ENCODE results near the gene RAB26. TPM values are rescaled to one million over a fixed set of nuclear protein-coding genes. Genes with fewer than 3 reads are reported as not detected.

Gene RAB26
- total RNA-seq, 4 donors from 2014 or later: 17.9 to 33.8 (median 24.3) TPM

DNA sequence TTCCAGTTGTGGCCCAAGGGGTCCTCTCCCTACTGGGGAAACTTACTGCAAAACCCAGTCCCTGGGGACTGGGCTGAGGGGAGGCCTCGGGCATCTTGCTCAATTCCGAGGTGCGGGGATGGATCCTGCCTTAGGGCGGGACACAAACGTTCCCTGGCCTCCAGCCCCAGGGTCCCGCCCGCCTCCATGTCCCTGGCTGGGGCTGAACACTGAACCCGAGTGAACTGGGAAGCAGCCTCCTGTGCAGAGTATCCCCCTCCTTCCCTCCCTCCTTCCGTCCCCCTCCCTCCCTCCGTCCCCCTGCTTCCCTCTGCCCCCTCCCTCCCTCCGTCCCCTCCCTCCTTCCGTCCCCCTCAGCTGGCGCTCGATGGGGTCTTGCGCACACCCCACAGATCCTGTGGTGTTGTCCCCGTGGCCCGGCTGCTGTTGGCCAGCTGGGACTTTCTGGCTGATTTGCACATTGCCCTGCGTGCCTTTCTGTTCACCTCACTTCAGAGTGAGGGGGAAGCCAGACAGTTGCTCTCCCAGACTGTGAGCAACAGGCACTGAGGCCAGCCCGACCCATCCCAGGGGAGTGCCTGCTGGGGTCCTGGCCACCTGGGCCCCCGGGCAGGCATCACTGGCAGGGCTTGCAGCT is 12.6 kb downstream of the RAB26 start:
- no peaks in the 10 kb centered on the region for H3K9me3 ChIP-seq
- peaks cover 0 to 4% (median 0%) of the 10 kb centered on the region in 3 donors for H3K36me3 ChIP-seq
- peak in 2 of 3 donors; percentile 21 to 71 for DNase-seq
- peaks cover 11 to 85% (median 22%) of the 10 kb centered on the region in 4 donors for H3K4me1 ChIP-seq
- H3K27me3 ChIP-seq: no peaks in the 10 kb centered on the region
- peak overlapping the region; percentile 53 to 78 (median 66) for H3K27ac ChIP-seq
- no peak overlapping the region for H3K4me3 ChIP-seq
- TF ChIP-seq POLR2A (IDR thresholded peaks at IDR 0.05) (no peak), CTCF (IDR thresholded peaks at IDR 0.05) (no peak)

GRCh38 chr16:2161911-2162310 is 13.5 kb downstream of the RAB26 start:
- Histone ChIP-seq H3K27me3 (no peaks in the 10 kb centered on the region), H3K27ac (peak overlapping the region; percentile 53 to 94 (median 77)), H3K4me3 (no peak overlapping the region), H3K9me3 (no peaks in the 10 kb centered on the region), H3K36me3 (peaks cover 0 to 7% (median 0%) of the 10 kb centered on the region in 3 donors), H3K4me1 (peaks cover 2 to 87% (median 21%) of the 10 kb centered on the region in 4 donors)
- no peak for DNase-seq
- TF ChIP-seq CTCF (IDR thresholded peaks at IDR 0.05) (no peak), POLR2A (IDR thresholded peaks at IDR 0.05) (no peak)

DNA sequence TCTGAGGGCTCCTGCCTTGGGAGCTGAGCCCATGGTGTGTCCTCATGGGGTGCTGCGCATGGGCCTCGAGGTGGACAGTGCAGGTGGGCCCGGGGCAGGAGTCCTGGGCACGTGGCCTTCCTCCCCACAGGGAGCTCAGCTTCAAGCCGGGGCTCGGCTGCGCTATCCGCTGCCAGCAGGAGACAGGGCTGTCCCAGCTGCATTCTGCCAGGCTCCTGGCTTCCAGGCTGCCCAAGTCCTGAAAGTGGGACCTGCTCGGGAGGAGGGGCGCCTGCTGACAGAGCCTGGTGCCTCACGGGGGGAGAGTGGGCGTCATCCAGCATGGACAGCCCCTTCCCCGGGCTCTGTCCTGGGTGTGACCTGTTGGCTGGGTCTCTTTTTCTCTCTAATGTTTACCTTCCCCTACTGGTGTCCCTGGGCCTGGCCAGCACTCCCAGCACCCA is 14.3 kb downstream of the RAB26 start:
- H3K4me3 ChIP-seq: no peak overlapping the region

DNA sequence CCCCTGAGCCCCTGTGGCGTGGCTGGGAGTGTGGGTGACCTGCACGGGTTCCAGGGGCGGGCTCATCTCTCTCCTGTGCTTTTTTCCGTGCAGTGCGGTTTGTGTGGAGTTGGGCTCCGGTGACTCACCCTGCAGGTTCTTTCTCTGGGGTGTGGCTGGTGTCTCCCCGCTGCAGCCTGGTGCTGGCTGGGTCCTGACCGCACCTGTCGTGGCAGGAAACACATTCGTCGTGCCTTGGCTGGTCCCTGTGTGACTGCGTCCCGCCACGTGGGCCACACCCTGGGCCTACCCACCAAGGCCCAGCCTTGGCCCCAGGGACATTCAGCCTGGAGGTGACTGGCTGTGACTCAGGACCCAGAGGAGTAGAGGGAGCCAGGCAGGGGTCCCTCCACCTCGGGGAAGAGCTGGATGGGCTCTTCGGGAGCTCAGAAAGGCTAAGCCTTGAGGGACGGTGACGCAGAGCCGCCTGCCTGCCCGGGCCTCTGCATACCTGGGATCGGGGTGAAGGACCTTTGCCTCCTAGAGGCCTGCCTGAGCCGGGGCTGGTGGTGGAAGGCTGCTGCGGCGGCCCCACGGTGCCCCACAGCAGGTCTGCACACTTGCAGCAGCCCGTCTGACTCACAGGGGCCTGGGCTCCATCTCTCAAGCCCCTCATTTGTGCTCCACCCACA is 14.9 kb downstream of the RAB26 start:
- H3K9me3 ChIP-seq: no peaks in the 10 kb centered on the region
- H3K36me3 ChIP-seq: peaks cover 0 to 16% (median 0%) of the 10 kb centered on the region in 3 donors
- no peaks in the 10 kb centered on the region for H3K27me3 ChIP-seq
- TF ChIP-seq CTCF (IDR thresholded peaks at IDR 0.05): peak in 1 of 6 experiments; percentile 14
- no peak for TF ChIP-seq POLR2A (IDR thresholded peaks at IDR 0.05)
- peak in 2 of 3 donors; percentile 89 for DNase-seq
- H3K27ac ChIP-seq: peak overlapping the region in 3 of 4 donors; percentile 75 to 94 (median 90)
- no peak overlapping the region for H3K4me3 ChIP-seq
- H3K4me1 ChIP-seq: peaks cover 0 to 79% (median 14%) of the 10 kb centered on the region in 4 donors

More for the DNA sequence above, 14.3 kb downstream of the RAB26 start:
- H3K9me3 ChIP-seq: no peaks in the 10 kb centered on the region
- H3K4me1 ChIP-seq: peaks cover 0 to 85% (median 16%) of the 10 kb centered on the region in 4 donors
- no peak for DNase-seq
- H3K36me3 ChIP-seq: peaks cover 0 to 10% (median 0%) of the 10 kb centered on the region in 3 donors
- no peaks in the 10 kb centered on the region for H3K27me3 ChIP-seq
- H3K27ac ChIP-seq: peak overlapping the region; percentile 64 to 94 (median 82)
- TF ChIP-seq CTCF (IDR thresholded peaks at IDR 0.05) (no peak), POLR2A (IDR thresholded peaks at IDR 0.05) (no peak)

GRCh38 chr16:2165861-2166260 is 17.4 kb downstream of the RAB26 start:
- no peak overlapping the region for H3K4me3 ChIP-seq
- peaks cover 0 to 56% (median 11%) of the 10 kb centered on the region in 4 donors for H3K4me1 ChIP-seq
- H3K36me3 ChIP-seq: peaks cover 0 to 31% (median 0%) of the 10 kb centered on the region in 3 donors
- no peaks in the 10 kb centered on the region for H3K9me3 ChIP-seq
- H3K27ac ChIP-seq: peak overlapping the region in 1 of 4 donors; percentile 38
- no peak for DNase-seq
- no peaks in the 10 kb centered on the region for H3K27me3 ChIP-seq
- TF ChIP-seq CTCF (IDR thresholded peaks at IDR 0.05) (no peak), POLR2A (IDR thresholded peaks at IDR 0.05) (no peak)
